GM12878 (cell line): Measurements from ENCODE around the gene SURF6. TPM values are rescaled to one million over a fixed set of nuclear protein-coding genes. Genes with fewer than 3 reads are reported as not detected.

Source experiments
- ATAC-seq: fragments of 200-7000 bp; cut with Tn5 transposase; 3 replicates; pipeline ENCODE4 v1.9.1; 2020; ENCODE audit warnings: mild to moderate bottlenecking, moderate library complexity
- BruUV-seq: library from RNA; stranded (reverse); fragments of 400-500 nt; replicated peaks from 2 replicates; lab custom pipeline; 2021; lab: Mats Ljungman, UMichigan
- CTCF ChIA-PET: fragments of 300-600 bp; sonication (Branson Sonifier 250); formaldehyde crosslinking; extraction: SDS; loops from one replicate; lab custom pipeline; 2021; ENCODE audit warnings: inconsistent platforms; lab: Yijun Ruan, JAX
- POLR2A ChIA-PET: fragments of 350-600 bp; formaldehyde crosslinking; extraction: SDS; loops from one replicate; lab custom pipeline; 2021; ENCODE audit warnings: inconsistent platforms; lab: Charles Lee
- RAD21 ChIA-PET: fragments of 300-600 bp; sonication (Branson Sonifier 250); formaldehyde crosslinking; loops from one replicate; lab custom pipeline; 2023; ENCODE audit warnings: antibody characterized with exemption; ENCODE audit not compliant: unreplicated experiment; lab: Charles Lee
- SMC1A ChIA-PET: fragments of 300-600 bp; sonication (Branson Sonifier 250); formaldehyde crosslinking; loops from one replicate; lab custom pipeline; 2023; ENCODE audit not compliant: unreplicated experiment, uncharacterized antibody; lab: Charles Lee
- DNase-seq: peaks from one replicate; pipeline ENCODE4 v3.0.0-alpha.2; 2011; ENCODE audit warnings: low read depth, low spot score
- FAIRE-seq: peaks from 3 replicates; lab custom pipeline; 2011; peaks lifted over from hg19 to GRCh38; lab: Jason Lieb, UNC
- H2AFZ ChIP-seq: 2 replicates; pipeline ENCODE4 v1.6.0; 2011; ENCODE audit warnings: low read depth, low read length, control low read depth; ENCODE audit not compliant: control insufficient read depth
- H3K27ac ChIP-seq: 2 replicates; pipeline ENCODE4 v1.5.1; 2011; ENCODE audit warnings: control low read depth; ENCODE audit not compliant: control insufficient read depth, insufficient read depth
- H3K27me3 ChIP-seq, 2 experiments: replicated peaks in 1 of 2; 2 replicates each; pipeline versions ENCODE4 v1.6.0 to v1.6.1; 2011; ENCODE audit warnings: low read length in 1 of 2; ENCODE audit not compliant: control insufficient read depth in 2 of 2, insufficient read depth in 2 of 2
- H3K36me3 ChIP-seq, 2 experiments: 2 replicates each; pipeline ENCODE4 v1.5.1; 2011; ENCODE audit warnings: low read length in 1 of 2; ENCODE audit not compliant: control insufficient read depth in 2 of 2, insufficient read depth in 2 of 2
- H3K4me1 ChIP-seq: 2 replicates; pipeline ENCODE4 v1.6.1; 2011; ENCODE audit warnings: mild to moderate bottlenecking, low read length, moderate library complexity, mixed read lengths; ENCODE audit not compliant: control insufficient read depth, insufficient read depth
- H3K4me2 ChIP-seq: 2 replicates; pipeline ENCODE4 v1.6.0; 2011; ENCODE audit warnings: control low read depth; ENCODE audit not compliant: control insufficient read depth, insufficient read depth
- H3K4me3 ChIP-seq: fragments of 200-600 bp; sonication (generic); 2 replicates; pipeline ENCODE4 v1.5.1; 2016
- H3K79me2 ChIP-seq: 2 replicates; pipeline ENCODE4 v1.6.0; 2011; ENCODE audit warnings: low read length; ENCODE audit not compliant: control insufficient read depth, insufficient read depth
- H3K9ac ChIP-seq: 2 replicates; pipeline ENCODE4 v1.8.0; 2011; ENCODE audit warnings: low read length, control low read depth, mixed read lengths; ENCODE audit not compliant: control insufficient read depth, insufficient read depth
- H3K9me3 ChIP-seq: replicated peaks from 3 replicates; pipeline ENCODE4 v1.5.1; 2011; ENCODE audit warnings: mild to moderate bottlenecking, low read length; ENCODE audit not compliant: control insufficient read depth, insufficient read depth
- H4K20me1 ChIP-seq: 2 replicates; pipeline ENCODE4 v1.6.0; 2011; ENCODE audit not compliant: control insufficient read depth, insufficient read depth
- ATF3 ChIP-seq: IDR thresholded peaks from 2 replicates; pipeline ENCODE4 v1.6.1; 2011; ENCODE audit warnings: low read depth, mild to moderate bottlenecking, low read length, moderate library complexity, borderline replicate concordance; ENCODE audit errors: extremely low read depth
- CBX5 ChIP-seq: sonication (generic); IDR thresholded peaks from 2 replicates; pipeline ENCODE4 v1.6.1; 2016; ENCODE audit warnings: low read depth, moderate library complexity, mild to moderate bottlenecking, inconsistent platforms
- ESRRA ChIP-seq: IDR thresholded peaks from 2 replicates; pipeline ENCODE4 v1.6.1; 2012; ENCODE audit warnings: mild to moderate bottlenecking, low read length, improper control_type of control experiment
- HCFC1 ChIP-seq: fragments of 150-350 bp; IDR thresholded peaks from 2 replicates; pipeline ENCODE4 v1.6.1; 2014; ENCODE audit warnings: low read length
- HDAC6 ChIP-seq: fragments of 200-600 bp; sonication (generic); IDR thresholded peaks from one replicate; pipeline ENCODE4 v1.8.0; 2017; ENCODE audit warnings: antibody characterized with exemption; ENCODE audit not compliant: unreplicated experiment
- IKZF1 ChIP-seq: fragments of 450-650 bp; conservative IDR thresholded peaks from 2 replicates; pipeline ENCODE4 v1.6.1; 2017; ENCODE audit warnings: antibody characterized with exemption, mild to moderate bottlenecking
- LARP7 ChIP-seq: fragments of 450-650 bp; IDR thresholded peaks from 2 replicates; pipeline ENCODE4 v1.6.1; 2017; ENCODE audit warnings: mild to moderate bottlenecking
- MTA3 ChIP-seq: IDR thresholded peaks from 2 replicates; pipeline ENCODE4 v1.6.1; 2012; ENCODE audit warnings: low read length, inconsistent platforms, borderline replicate concordance
- POLR2AphosphoS2 ChIP-seq: IDR thresholded peaks from 2 replicates; pipeline ENCODE4 v1.6.1; 2011; ENCODE audit warnings: low read depth, mild to moderate bottlenecking, low read length, improper control_type of control experiment, moderate library complexity
- RAD21 ChIP-seq: IDR thresholded peaks from 2 replicates; pipeline ENCODE4 v1.6.1; 2011; ENCODE audit warnings: mild to moderate bottlenecking, low read depth, low read length, moderate library complexity; ENCODE audit not compliant: insufficient read depth
- RB1 ChIP-seq: fragments of 450-650 bp; formaldehyde crosslinking; IDR thresholded peaks from 2 replicates; pipeline ENCODE4 v1.6.1; 2017; ENCODE audit warnings: mild to moderate bottlenecking, borderline replicate concordance
- SMAD5 ChIP-seq: IDR thresholded peaks from 2 replicates; pipeline ENCODE4 v1.6.1; 2016; ENCODE audit warnings: antibody characterized with exemption, low read depth
- STAT1 ChIP-seq: fragments of 450-650 bp; conservative IDR thresholded peaks from 2 replicates; pipeline ENCODE4 v1.6.1; 2014; ENCODE audit warnings: antibody characterized with exemption, mild to moderate bottlenecking
- TBL1XR1 ChIP-seq: IDR thresholded peaks from 2 replicates; pipeline ENCODE4 v1.6.1; 2012; ENCODE audit warnings: low read depth, low read length, improper control_type of control experiment
- WGBS: methylation state at CpG from one replicate; pipeline ENCODE4 v1.1.6; 2016; ENCODE audit warnings: low lambda C conversion rate; ENCODE audit not compliant: insufficient replicate concordance, insufficient coverage; ENCODE audit errors: missing lambda C conversion rate; 5-methylcytosine and 5-hydroxymethylcytosine counted together
- in situ Hi-C: fragments of 300-500 bp; cut with MboI; formaldehyde crosslinking; loops from 9 replicates; pipeline ENCODE4 v1.14.3; 2018; ENCODE audit warnings: mixed read lengths
- intact Hi-C: fragments of 100-400 bp; cut with micrococcal nuclease; formaldehyde crosslinking; loops from one replicate; pipeline ENCODE4 v1.14.2; 2022; ENCODE audit not compliant: unreplicated experiment
- polyA plus RNA-seq, 11 experiments: library from polyadenylated mRNA; depleted of rRNA in 4 of 11; unstranded in 6 of 11; stranded (reverse) in 5 of 11; fragments of >200 nt; fragmentation: Nextera tagmentation in 4 of 11; fragmentation: Illumina TruSeq in 1 of 11; extraction: Ambion mirVana in 4 of 11; extraction: Trizol in 1 of 11; gene quantifications; 1 replicate in 1 of 11; 2 replicates in 10 of 11; pipeline versions ENCODE4 v1.2.1 to v1.2.3, GENCODE V29; 2011 to 2016; ENCODE audit warnings: inconsistent platforms in 2 of 11, missing spikeins in 2 of 11, low read depth in 1 of 11
- total RNA-seq, 4 experiments: library from RNA; depleted of rRNA in 3 of 4; stranded (reverse); fragments of >200 nt in 3 of 4; fragmentation: Illumina TruSeq in 1 of 4; extraction: Trizol in 1 of 4; gene quantifications; 2 replicates each; pipeline versions ENCODE4 v1.2.1 to v1.2.3, GENCODE V29; 2013 to 2021

SURF6 gene
- total and polyA plus RNA-seq, 10 of the 15 experiments (the other 5 are each of a cell fraction or from before 2014, with no cell fraction given) = 2.2 to 27.2 (median 15.1) TPM

DNA sequence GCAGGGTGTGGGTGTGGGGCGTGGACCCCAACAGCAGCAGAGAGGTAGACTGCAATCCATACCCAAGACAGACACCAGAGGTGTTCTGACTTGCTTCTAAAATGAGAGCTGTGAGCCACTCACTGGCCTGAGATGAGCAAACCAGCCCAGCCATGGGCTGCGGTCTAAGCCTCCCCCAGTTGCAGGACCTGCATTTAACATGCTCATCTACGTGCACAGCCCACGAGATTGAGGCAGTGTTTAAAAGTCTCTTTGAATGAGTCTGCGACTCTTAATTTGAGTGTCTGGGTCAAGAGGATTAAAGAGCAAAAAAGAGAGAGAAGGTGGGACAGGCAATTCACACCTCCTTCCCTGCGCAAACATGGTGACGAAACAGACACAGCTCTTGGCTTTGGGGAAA is 33.9 kb upstream of the SURF6 start:
- Histone ChIP-seq H3K4me3 (no peak overlapping the region), H3K27me3 (no peaks in the 10 kb centered on the region), H2AFZ (no peak overlapping the region), H3K27ac (no peak overlapping the region), H4K20me1 (peaks cover 37% of the 10 kb centered on the region), H3K36me3 (peaks cover 24 to 35% of the 10 kb centered on the region in 2 experiments), H3K9ac (no peak overlapping the region), H3K9me3 (no peaks in the 10 kb centered on the region), H3K79me2 (peaks cover 78% of the 10 kb centered on the region), H3K4me2 (no peak overlapping the region), H3K4me1 (peaks cover 22% of the 10 kb centered on the region)
- ATAC-seq (no peak), DNase-seq (no peak), FAIRE-seq (no peak)
- WGBS = 50% methylated on average over 7 of the region's 7 CpGs
- no TSS peak for BruUV-seq
- RAD21 ChIA-PET = no interaction called here
- POLR2A ChIA-PET = interaction anchor here (1.1 to 1.4 kb wide), 2 partner anchors 13 to 14 kb away, joined by 3 read pairs; partner anchors contain the start of gene SURF1
- in situ Hi-C loops = no loop called here
- SMC1A ChIA-PET = no interaction called here
- CTCF ChIA-PET = no interaction called here
- no peak for TF ChIP-seq RB1
- TF ChIP-seq ESRRA = no peak
- no peak for TF ChIP-seq HDAC6
- TF ChIP-seq IKZF1 = no peak
- no peak for TF ChIP-seq RAD21
- no peak for TF ChIP-seq MTA3
- TF ChIP-seq STAT1 = no peak
- intact Hi-C loops = loop anchor here (5.0 kb wide), 1 partner anchor 33 kb away; the partner anchor contains the start of gene SURF6

- ChIA-PET RAD21 (no interaction called here), POLR2A (interaction anchor here (1.1 kb wide), 1 partner anchor 12 kb away, joined by 3 read pairs; no protein-coding TSS in a partner anchor), SMC1A (no interaction called here), CTCF (no interaction called here)
- peaks cover 22% of the 10 kb centered on the region for H3K4me1 ChIP-seq
- no peak overlapping the region for H3K27ac ChIP-seq
- in situ Hi-C loops = no loop called here
- H3K79me2 ChIP-seq = peaks cover 73% of the 10 kb centered on the region
- intact Hi-C loops = no loop called here
- H3K4me2 ChIP-seq = no peak overlapping the region
- no TSS peak for BruUV-seq
- TF ChIP-seq SMAD5 (no peak), CBX5 (no peak), HCFC1 (no peak), POLR2AphosphoS2 (no peak), TBL1XR1 (no peak), LARP7 (no peak), ATF3 (no peak)
- FAIRE-seq (no peak), DNase-seq (no peak), ATAC-seq (no peak)
- 64% methylated on average over 6 of the region's 6 CpGs for WGBS
- H3K9me3 ChIP-seq = no peaks in the 10 kb centered on the region
- H3K9ac ChIP-seq = no peak overlapping the region
- H4K20me1 ChIP-seq = peaks cover 37% of the 10 kb centered on the region
- H3K4me3 ChIP-seq = no peak overlapping the region
- H2AFZ ChIP-seq = no peak overlapping the region
- no peaks in the 10 kb centered on the region for H3K27me3 ChIP-seq
- peaks cover 27 to 37% of the 10 kb centered on the region in 2 experiments for H3K36me3 ChIP-seq
Measured at GRCh38 chr9:133369422-133369821, 33.4 kb upstream of the SURF6 start.
